Testis (tissue), 2 donors: ENCODE data around the gene TP73.
"Not testable (repeated sequence)": the region's sequence is repeated elsewhere in the genome, so short reads cannot be mapped to it uniquely, and the experiment has no call there.

Experiments
- CTCF ChIP-seq, 3 experiments: fragments of 450-650 bp in 2 of 3; fragments of 200-600 bp in 1 of 3; sonication (generic) in 1 of 3; IDR thresholded peaks; one replicate each; pipeline ENCODE4 v1.5.1; 2016 to 2019; ENCODE audit warnings: antibody characterized with exemption in 3 of 3, mild to moderate bottlenecking in 2 of 3, moderate library complexity in 1 of 3
- POLR2A ChIP-seq: fragments of 450-650 bp; IDR thresholded peaks from one replicate; pipeline ENCODE4 v1.6.1; 2017; ENCODE audit warnings: antibody characterized with exemption, mild to moderate bottlenecking, moderate library complexity

- not testable (repeated sequence) for TF ChIP-seq POLR2A; CTCF (IDR thresholded peaks at IDR 0.05)
These were observed 30.2 kb upstream of the TP73 start for GRCh38 chr1:3622102-3622501.
